Right lung (tissue), 10 donors: ENCODE results near the gene PRKCI. TPM values are rescaled to one million over a fixed set of nuclear protein-coding genes. Genes with fewer than 3 reads are reported as not detected.
"Not testable (repeated sequence)": the region's sequence is repeated elsewhere in the genome, so short reads cannot be mapped to it uniquely, and the experiment has no call there.

Experiments
- DNase-seq, 2 donors: peaks; one replicate each; pipeline ENCODE4 v3.0.0-alpha.2; 2013
- long read RNA-seq, 8 donors: transcript quantifications; one replicate each; lab custom pipeline, GENCODE V29; 2026
- polyA plus RNA-seq, 5 donors: library from polyadenylated mRNA; unstranded; fragments of 120-200 nt; gene quantifications; one replicate each; pipeline versions ENCODE4 v1.2.1 to v1.2.3, GENCODE V29; 2013; ENCODE audit warnings: inconsistent platforms in 1 of 5, low replicate concordance in 1 of 5; ENCODE audit not compliant: insufficient read length in 5 of 5, insufficient read depth in 1 of 5

Gene PRKCI
- polyA plus RNA-seq: 10 to 100 TPM; 41.0 to 83.7 (median 72.5) TPM
- long read RNA-seq, donor 1, full-length matches to known transcripts: 31 of 54 reads
- long read RNA-seq, donor 1, partial matches to known transcripts: 23 of 54 reads
- long read RNA-seq, donor 1, other reads (novel, unspliced or antisense): 0 of 54 reads
- long read RNA-seq, donor 2, full-length matches to known transcripts: 12 of 22 reads
- long read RNA-seq, donor 2, partial matches to known transcripts: 10 of 22 reads
- long read RNA-seq, donor 2, other reads (novel, unspliced or antisense): 0 of 22 reads
- long read RNA-seq, donor 3, full-length matches to known transcripts: 10 of 35 reads
- long read RNA-seq, donor 3, partial matches to known transcripts: 25 of 35 reads
- long read RNA-seq, donor 3, other reads (novel, unspliced or antisense): 0 of 35 reads
- long read RNA-seq, donor 4, full-length matches to known transcripts: 17 of 45 reads
- long read RNA-seq, donor 4, partial matches to known transcripts: 28 of 45 reads
- long read RNA-seq, donor 4, other reads (novel, unspliced or antisense): 0 of 45 reads
- long read RNA-seq, donor 5, full-length matches to known transcripts: 24 of 44 reads
- long read RNA-seq, donor 5, partial matches to known transcripts: 20 of 44 reads
- long read RNA-seq, donor 5, other reads (novel, unspliced or antisense): 0 of 44 reads
- long read RNA-seq, donor 6, full-length matches to known transcripts: 12 of 40 reads
- long read RNA-seq, donor 6, partial matches to known transcripts: 28 of 40 reads
- long read RNA-seq, donor 6, other reads (novel, unspliced or antisense): 0 of 40 reads
- long read RNA-seq, donor 7, full-length matches to known transcripts: 17 of 44 reads
- long read RNA-seq, donor 7, partial matches to known transcripts: 27 of 44 reads
- long read RNA-seq, donor 7, other reads (novel, unspliced or antisense): 0 of 44 reads
- long read RNA-seq, donor 8, full-length matches to known transcripts: 6 of 6 reads
- long read RNA-seq, donor 8, partial matches to known transcripts: 0 of 6 reads
- long read RNA-seq, donor 8, other reads (novel, unspliced or antisense): 0 of 6 reads

GRCh38 chr3:170221924-170222646, at the start of gene PRKCI:
Gene PRKCI (plus strand): TSS chr3:170222424. CDS start chr3:170222670, 246 bp downstream.
- DNase-seq: peak; percentile 97

GRCh38 chr3:170178651-170179050, 43.6 kb upstream of the PRKCI start:
- no peak for DNase-seq

GRCh38 chr3:170179432-170179831, 42.8 kb upstream of the PRKCI start:
- no peak for DNase-seq

- DNase-seq: peak in 1 of 2 donors; percentile 59
Measured at GRCh38 chr3:170180079-170180907, 41.9 kb upstream of the PRKCI start.

- DNase-seq: peak; percentile 93 to 94
Measured at GRCh38 chr3:170180908-170181885, 41.0 kb upstream of the PRKCI start, which contains the start of gene PHC3. Gene PHC3 (minus strand): TSS chr3:170181733. CDS start chr3:170181715, 18 bp downstream.

GRCh38 chr3:170189398-170190256, 32.6 kb upstream of the PRKCI start:
- no peak for DNase-seq

GRCh38 chr3:170195759-170196158, 26.5 kb upstream of the PRKCI start:
- DNase-seq: not testable (repeated sequence)

GRCh38 chr3:170196833-170197232, 25.4 kb upstream of the PRKCI start:
- no peak for DNase-seq

GRCh38 chr3:170200987-170201386, 21.2 kb upstream of the PRKCI start:
- no peak for DNase-seq

GRCh38 chr3:170201527-170201926, 20.7 kb upstream of the PRKCI start:
- DNase-seq: no peak

- DNase-seq: no peak
Measured at GRCh38 chr3:170203457-170203856, 18.8 kb upstream of the PRKCI start.

- DNase-seq: no peak
Measured at GRCh38 chr3:170204023-170204472, 18.2 kb upstream of the PRKCI start.

GRCh38 chr3:170204509-170204908, 17.7 kb upstream of the PRKCI start:
- DNase-seq: no peak

- DNase-seq: no peak
Measured at GRCh38 chr3:170205302-170205701, 16.9 kb upstream of the PRKCI start.

GRCh38 chr3:170206164-170206762, 16.0 kb upstream of the PRKCI start:
- not testable (repeated sequence) for DNase-seq

- DNase-seq: no peak
Measured at GRCh38 chr3:170207717-170208116, 14.5 kb upstream of the PRKCI start.

- DNase-seq: no peak
Measured at GRCh38 chr3:170211668-170212067, 10.6 kb upstream of the PRKCI start.

- DNase-seq: no peak
Measured at GRCh38 chr3:170219850-170220249, 2.4 kb upstream of the PRKCI start.
